ENCODE measurements around the gene ATRIP.

GRCh38 chr3:48413086-48413485 lies 33.5 kb upstream of the ATRIP start:
- TF ChIP-seq, protein P1, sequence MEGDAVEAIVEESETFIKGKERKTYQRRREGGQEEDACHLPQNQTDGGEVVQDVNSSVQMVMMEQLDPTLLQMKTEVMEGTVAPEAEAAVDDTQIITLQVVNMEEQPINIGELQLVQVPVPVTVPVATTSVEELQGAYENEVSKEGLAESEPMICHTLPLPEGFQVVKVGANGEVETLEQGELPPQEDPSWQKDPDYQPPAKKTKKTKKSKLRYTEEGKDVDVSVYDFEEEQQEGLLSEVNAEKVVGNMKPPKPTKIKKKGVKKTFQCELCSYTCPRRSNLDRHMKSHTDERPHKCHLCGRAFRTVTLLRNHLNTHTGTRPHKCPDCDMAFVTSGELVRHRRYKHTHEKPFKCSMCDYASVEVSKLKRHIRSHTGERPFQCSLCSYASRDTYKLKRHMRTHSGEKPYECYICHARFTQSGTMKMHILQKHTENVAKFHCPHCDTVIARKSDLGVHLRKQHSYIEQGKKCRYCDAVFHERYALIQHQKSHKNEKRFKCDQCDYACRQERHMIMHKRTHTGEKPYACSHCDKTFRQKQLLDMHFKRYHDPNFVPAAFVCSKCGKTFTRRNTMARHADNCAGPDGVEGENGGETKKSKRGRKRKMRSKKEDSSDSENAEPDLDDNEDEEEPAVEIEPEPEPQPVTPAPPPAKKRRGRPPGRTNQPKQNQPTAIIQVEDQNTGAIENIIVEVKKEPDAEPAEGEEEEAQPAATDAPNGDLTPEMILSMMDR (IDR thresholded peaks at IDR 0.05), result no peak
- no peak for TF ChIP-seq POLR2A (IDR thresholded peaks at IDR 0.05)

Data from uterus (tissue), 2 donors.